OCI-LY1 (cell line): ENCODE data around the gene SRMS.

Experiments used
- H2AFZ ChIP-seq: fragments of 200-600 bp; sonication (generic), shearing (Covaris generic); 2 replicates; pipeline ENCODE4 v1.6.0; 2014; ENCODE audit warnings: antibody characterized with exemption, mild to moderate bottlenecking, low read length
- H3F3A ChIP-seq: fragments of 200-600 bp; sonication (generic), shearing (Covaris generic); 2 replicates; pipeline ENCODE4 v1.6.0; 2014; ENCODE audit warnings: mild to moderate bottlenecking, antibody characterized with exemption, low read length, moderate library complexity; ENCODE audit not compliant: insufficient read depth
- H3K27ac ChIP-seq: fragments of 200-600 bp; sonication (generic); 2 replicates; pipeline ENCODE4 v1.5.1; 2014; ENCODE audit warnings: low read length, mixed run types, mild to moderate bottlenecking, low read depth; ENCODE audit not compliant: poor library complexity, severe bottlenecking
- H3K27me3 ChIP-seq: fragments of 200-600 bp; sonication (generic); 2 replicates; pipeline ENCODE4 v1.6.0; 2014; ENCODE audit warnings: antibody characterized with exemption, mild to moderate bottlenecking, low read length, moderate library complexity; ENCODE audit not compliant: insufficient read depth
- H3K36me3 ChIP-seq: fragments of 200-600 bp; sonication (generic); 2 replicates; pipeline ENCODE4 v1.6.1; 2014; ENCODE audit warnings: mild to moderate bottlenecking, antibody characterized with exemption, low read length, moderate library complexity, mixed read lengths; ENCODE audit not compliant: insufficient read depth
- H3K4me1 ChIP-seq: fragments of 200-600 bp; sonication (generic); 2 replicates; pipeline ENCODE4 v1.5.1; 2014; ENCODE audit warnings: mild to moderate bottlenecking, low read length, moderate library complexity; ENCODE audit not compliant: insufficient read depth, severe bottlenecking
- H3K4me2 ChIP-seq: fragments of 200-600 bp; sonication (generic), shearing (Covaris generic); 2 replicates; pipeline ENCODE4 v1.6.1; 2014; ENCODE audit warnings: low read length
- H3K4me3 ChIP-seq: fragments of 200-600 bp; sonication (generic); 2 replicates; pipeline ENCODE4 v1.5.1; 2014; ENCODE audit warnings: low read length, low read depth, mild to moderate bottlenecking, mixed read lengths; ENCODE audit not compliant: poor library complexity, severe bottlenecking
- H3K79me2 ChIP-seq: fragments of 200-600 bp; shearing (Covaris generic); 2 replicates; pipeline ENCODE4 v1.6.1; 2016; ENCODE audit warnings: mixed run types, low read length, mixed read lengths; ENCODE audit not compliant: insufficient read depth
- H3K9ac ChIP-seq: fragments of 200-600 bp; sonication (generic), shearing (Covaris generic); 2 replicates; pipeline ENCODE4 v1.6.1; 2014; ENCODE audit warnings: mild to moderate bottlenecking, low read length, mixed read lengths
- H3K9me2 ChIP-seq: fragments of 200-600 bp; sonication (generic), shearing (Covaris generic); 2 replicates; pipeline ENCODE4 v1.6.1; 2014; ENCODE audit warnings: low read depth, mild to moderate bottlenecking, low read length, mixed read lengths
- H3K9me3 ChIP-seq: fragments of 200-600 bp; shearing (Covaris generic); 2 replicates; pipeline ENCODE4 v1.6.1; 2014; ENCODE audit warnings: low read length, mixed read lengths
- H4K20me1 ChIP-seq: fragments of 200-600 bp; sonication (generic), shearing (Covaris generic); 2 replicates; pipeline ENCODE4 v1.6.0; 2016; ENCODE audit warnings: mild to moderate bottlenecking, low read length; ENCODE audit not compliant: insufficient read depth
- EZH2 ChIP-seq: fragments of 200-600 bp; sonication (generic), shearing (Covaris generic); IDR thresholded peaks from 2 replicates; pipeline ENCODE4 v1.8.0; 2017; ENCODE audit warnings: borderline replicate concordance, mixed run types, mild to moderate bottlenecking, antibody characterized with exemption, low read length, moderate library complexity, mixed read lengths
- TF ChIP-seq, protein P1 (sequence below): fragments of 200-600 bp; sonication (generic), shearing (Covaris generic); IDR thresholded peaks from 2 replicates; pipeline ENCODE4 v1.5.1; 2017; ENCODE audit warnings: mild to moderate bottlenecking, antibody characterized with exemption, low read length, moderate library complexity, mixed read lengths

The SRMS gene

DNA sequence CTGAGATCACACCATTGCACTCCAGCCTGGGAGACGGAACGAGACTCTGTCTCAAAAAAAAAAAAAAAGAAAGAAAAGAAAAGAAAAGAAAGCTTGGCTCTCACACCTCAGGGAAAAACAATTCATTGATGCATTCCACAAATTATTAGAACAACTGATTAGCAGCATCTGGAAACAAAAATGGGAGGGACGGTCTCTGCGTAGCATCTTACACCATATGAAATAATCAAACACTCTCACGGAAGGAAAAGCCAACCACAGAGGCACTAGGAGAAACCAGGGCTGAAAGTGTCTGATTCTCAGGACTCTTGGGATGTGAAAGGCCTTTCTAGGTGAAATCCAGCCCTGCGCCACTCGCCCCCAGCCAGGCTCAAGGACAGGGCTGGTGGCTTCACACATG lies 28.8 kb upstream of the SRMS start:
- H3K4me1 ChIP-seq: peaks cover 11% of the 10 kb centered on the region
- H3K36me3 ChIP-seq: no peaks in the 10 kb centered on the region
- H3K9ac ChIP-seq: no peak overlapping the region
- H3K9me2 ChIP-seq: no peaks in the 10 kb centered on the region
- H2AFZ ChIP-seq: no peak overlapping the region
- H3K27ac ChIP-seq: no peak overlapping the region
- no peaks in the 10 kb centered on the region for H3K9me3 ChIP-seq
- no peak overlapping the region for H3K4me2 ChIP-seq
- no peaks in the 10 kb centered on the region for H3K79me2 ChIP-seq
- peaks cover 10% of the 10 kb centered on the region for H3K27me3 ChIP-seq
- no peaks in the 10 kb centered on the region for H4K20me1 ChIP-seq
- no peak overlapping the region for H3K4me3 ChIP-seq
- H3F3A ChIP-seq: no peaks in the 10 kb centered on the region
- TF ChIP-seq, protein P1, sequence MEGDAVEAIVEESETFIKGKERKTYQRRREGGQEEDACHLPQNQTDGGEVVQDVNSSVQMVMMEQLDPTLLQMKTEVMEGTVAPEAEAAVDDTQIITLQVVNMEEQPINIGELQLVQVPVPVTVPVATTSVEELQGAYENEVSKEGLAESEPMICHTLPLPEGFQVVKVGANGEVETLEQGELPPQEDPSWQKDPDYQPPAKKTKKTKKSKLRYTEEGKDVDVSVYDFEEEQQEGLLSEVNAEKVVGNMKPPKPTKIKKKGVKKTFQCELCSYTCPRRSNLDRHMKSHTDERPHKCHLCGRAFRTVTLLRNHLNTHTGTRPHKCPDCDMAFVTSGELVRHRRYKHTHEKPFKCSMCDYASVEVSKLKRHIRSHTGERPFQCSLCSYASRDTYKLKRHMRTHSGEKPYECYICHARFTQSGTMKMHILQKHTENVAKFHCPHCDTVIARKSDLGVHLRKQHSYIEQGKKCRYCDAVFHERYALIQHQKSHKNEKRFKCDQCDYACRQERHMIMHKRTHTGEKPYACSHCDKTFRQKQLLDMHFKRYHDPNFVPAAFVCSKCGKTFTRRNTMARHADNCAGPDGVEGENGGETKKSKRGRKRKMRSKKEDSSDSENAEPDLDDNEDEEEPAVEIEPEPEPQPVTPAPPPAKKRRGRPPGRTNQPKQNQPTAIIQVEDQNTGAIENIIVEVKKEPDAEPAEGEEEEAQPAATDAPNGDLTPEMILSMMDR: no peak
- TF ChIP-seq EZH2: no peak

- no peaks in the 10 kb centered on the region for H3F3A ChIP-seq
- H3K9me2 ChIP-seq: no peaks in the 10 kb centered on the region
- no peaks in the 10 kb centered on the region for H3K36me3 ChIP-seq
- H2AFZ ChIP-seq: no peak overlapping the region
- no peaks in the 10 kb centered on the region for H3K79me2 ChIP-seq
- H3K4me3 ChIP-seq: no peak overlapping the region
- TF ChIP-seq, protein P1: no peak
- no peak for TF ChIP-seq EZH2
- peaks cover 11% of the 10 kb centered on the region for H3K4me1 ChIP-seq
- H3K9me3 ChIP-seq: no peaks in the 10 kb centered on the region
- H4K20me1 ChIP-seq: no peaks in the 10 kb centered on the region
- H3K27me3 ChIP-seq: peaks cover 8% of the 10 kb centered on the region
- no peak overlapping the region for H3K27ac ChIP-seq
- H3K4me2 ChIP-seq: 0 out of 2 replicates have a peak overlapping the region, but pooled peaks have one; percentile 82
- no peak overlapping the region for H3K9ac ChIP-seq
Measured at GRCh38 chr20:63574829-63575743, 27.5 kb upstream of the SRMS start.

DNA sequence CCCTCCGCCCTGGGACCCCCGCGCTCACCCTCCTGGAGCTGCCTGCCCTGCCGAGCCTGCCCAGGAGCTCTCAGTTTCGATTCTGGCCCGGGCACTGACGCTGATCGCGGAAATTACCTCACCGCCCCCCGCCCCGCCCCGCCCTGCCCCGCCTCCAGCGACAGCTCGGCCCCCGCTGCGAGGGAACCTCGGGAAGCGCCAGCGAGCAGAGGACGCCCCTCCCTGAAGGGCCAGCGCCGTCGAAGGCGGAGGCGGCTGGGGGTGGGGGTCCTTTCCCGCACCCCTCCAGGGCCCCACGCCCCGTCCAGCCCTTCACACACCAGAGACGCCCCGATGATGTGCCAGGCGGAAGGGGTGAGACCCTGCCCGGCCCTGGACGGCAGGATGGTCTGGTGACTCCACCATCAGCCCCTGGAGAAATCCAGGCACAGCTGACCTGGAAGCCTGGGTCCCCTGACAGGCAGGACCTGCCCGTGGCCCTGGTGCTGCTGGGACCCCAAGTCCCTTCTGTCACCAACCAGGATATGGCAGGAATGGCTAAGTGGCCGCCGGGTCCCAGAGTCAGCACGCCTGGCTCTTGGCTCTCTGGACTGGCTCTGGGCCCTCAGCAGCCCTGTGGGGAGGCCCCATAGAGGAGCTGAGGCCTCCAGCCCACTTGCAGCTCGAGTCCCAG lies 26.7 kb upstream of the SRMS start, which contains the start of gene HELZ2:
Gene HELZ2, minus strand, starts transcription at position 84 of the 673 bp plus-strand sequence. CDS start 1,854 bp downstream, outside the sequence.
- no peaks in the 10 kb centered on the region for H3F3A ChIP-seq
- no peak within 1 kb of the TSS for H3K27ac ChIP-seq
- no peaks in the 10 kb centered on the region for H3K36me3 ChIP-seq
- H3K27me3 ChIP-seq: peaks cover under 1% of the 10 kb centered on the region
- no peaks in the 10 kb centered on the region for H4K20me1 ChIP-seq
- H3K79me2 ChIP-seq: no peaks in the 10 kb centered on the region
- peak within 1 kb of the TSS; percentile 87 for H3K4me2 ChIP-seq
- H3K9me2 ChIP-seq: no peaks in the 10 kb centered on the region
- H3K4me3 ChIP-seq: peak within 1 kb of the TSS; percentile 67
- no peak within 1 kb of the TSS for H2AFZ ChIP-seq
- no peaks in the 10 kb centered on the region for H3K9me3 ChIP-seq
- no peak for TF ChIP-seq EZH2
- TF ChIP-seq, protein P1: no peak
- peak within 1 kb of the TSS; percentile 63 for H3K9ac ChIP-seq
- peaks cover 11% of the 10 kb centered on the region for H3K4me1 ChIP-seq
